Smooth muscle cell (in vitro differentiated cells): ENCODE results near the gene PTPN1. TPM values are rescaled to one million over a fixed set of nuclear protein-coding genes. Genes with fewer than 3 reads are reported as not detected.

Source experiments
- DNase-seq: peaks from one replicate; lab custom pipeline; 2025; ENCODE audit not compliant: unreplicated experiment; lab: John Stamatoyannopoulos, UW
- H2AFZ ChIP-seq: fragments of 200-600 bp; sonication (generic); 2 replicates; pipeline ENCODE4 v1.6.0; 2016; ENCODE audit warnings: antibody characterized with exemption, low read depth, mild to moderate bottlenecking
- H3F3A ChIP-seq: fragments of 200-600 bp; sonication (generic); 2 replicates; pipeline ENCODE4 v1.6.0; 2017; ENCODE audit warnings: antibody characterized with exemption, low read depth
- H3K27ac ChIP-seq: fragments of 200-600 bp; sonication (generic); 2 replicates; pipeline ENCODE4 v1.5.1; 2016; ENCODE audit warnings: low read depth, mild to moderate bottlenecking
- H3K27me3 ChIP-seq: fragments of 200-600 bp; sonication (generic); 2 replicates; pipeline ENCODE4 v1.6.1; 2016; ENCODE audit warnings: low read depth, mild to moderate bottlenecking
- H3K36me3 ChIP-seq: fragments of 200-600 bp; sonication (generic); 2 replicates; pipeline ENCODE4 v1.5.1; 2016; ENCODE audit warnings: low read depth
- H3K4me1 ChIP-seq: fragments of 200-600 bp; sonication (generic); 2 replicates; pipeline ENCODE4 v1.5.1; 2016; ENCODE audit warnings: low read depth
- H3K4me2 ChIP-seq: fragments of 200-600 bp; sonication (generic); 2 replicates; pipeline ENCODE4 v1.6.0; 2016; ENCODE audit warnings: mild to moderate bottlenecking
- H3K4me3 ChIP-seq: fragments of 200-600 bp; sonication (generic); 2 replicates; pipeline ENCODE4 v1.5.1; 2016; ENCODE audit warnings: mild to moderate bottlenecking
- H3K79me2 ChIP-seq: fragments of 200-600 bp; sonication (generic); 2 replicates; pipeline ENCODE4 v1.6.0; 2016; ENCODE audit warnings: low read depth, mild to moderate bottlenecking
- H3K9ac ChIP-seq: fragments of 200-600 bp; sonication (generic); 2 replicates; pipeline ENCODE4 v1.6.0; 2016; ENCODE audit warnings: low read depth
- H3K9me3 ChIP-seq: fragments of 200-600 bp; sonication (generic); replicated peaks from 2 replicates; pipeline ENCODE4 v1.5.1; 2016; ENCODE audit warnings: low read depth
- H4K20me1 ChIP-seq: fragments of 200-600 bp; sonication (generic); 2 replicates; pipeline ENCODE4 v1.6.0; 2016; ENCODE audit warnings: low read depth
- WGBS: methylation state at CpG from one replicate; pipeline ENCODE4 v1.1.7; 2016; ENCODE audit warnings: low lambda C conversion rate; 5-methylcytosine and 5-hydroxymethylcytosine counted together
- polyA plus RNA-seq: library from polyadenylated mRNA; unstranded; fragments of >200 nt; fragmentation: Nextera tagmentation; extraction: Ambion mirVana; gene quantifications from 2 replicates; pipeline ENCODE4 v1.2.1, GENCODE V29; 2016
- total RNA-seq: library from RNA; depleted of rRNA; stranded (reverse); fragments of >200 nt; gene quantifications from 2 replicates; pipeline ENCODE4 v1.2.3, GENCODE V29; 2014
- TF ChIP-seq, protein P1 (sequence below): fragments of 200-600 bp; sonication (generic); IDR thresholded peaks from 2 replicates; pipeline ENCODE4 v1.5.1; 2017; ENCODE audit warnings: borderline replicate concordance, mild to moderate bottlenecking, antibody characterized with exemption; ENCODE audit not compliant: insufficient read depth, poor library complexity, severe bottlenecking

The PTPN1 gene
- total and polyA plus RNA-seq, 2 experiments from 2014 or later = 16.1 to 28.9 TPM

DNA sequence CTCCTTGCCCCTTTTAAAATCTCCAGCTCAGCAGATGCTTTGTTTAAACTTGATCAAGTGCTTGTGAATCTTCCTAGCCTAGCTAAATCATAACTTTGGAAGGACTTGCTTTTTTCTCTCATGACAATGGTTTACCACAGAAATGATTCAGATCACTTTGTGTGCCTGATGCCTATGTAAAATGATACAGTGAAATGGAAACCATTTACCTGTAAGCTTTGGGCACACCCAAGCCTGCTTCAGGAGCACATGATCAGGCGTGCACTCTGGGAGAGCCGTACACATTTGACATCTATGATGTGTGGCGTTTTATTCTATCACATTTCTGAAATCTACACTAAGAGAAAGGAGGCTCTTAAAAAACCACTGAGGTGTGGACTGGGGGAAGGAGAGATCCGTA, 41.1 kb downstream of the PTPN1 start:
- no peak overlapping the region for H3K4me3 ChIP-seq
- no peaks in the 10 kb centered on the region for H3K9me3 ChIP-seq
- no peak overlapping the region for H2AFZ ChIP-seq
- H3K27ac ChIP-seq = peak overlapping the region; percentile 2
- H4K20me1 ChIP-seq = peaks cover 97% of the 10 kb centered on the region
- no peak overlapping the region for H3K4me2 ChIP-seq
- no peak overlapping the region for H3K9ac ChIP-seq
- H3K4me1 ChIP-seq = no peaks in the 10 kb centered on the region
- H3K36me3 ChIP-seq = no peaks in the 10 kb centered on the region
- H3K79me2 ChIP-seq = peaks cover 93% of the 10 kb centered on the region
- 89% methylated on average over 4 of the region's 4 CpGs for WGBS
- no peaks in the 10 kb centered on the region for H3F3A ChIP-seq
- no peaks in the 10 kb centered on the region for H3K27me3 ChIP-seq
- no peak for DNase-seq
- TF ChIP-seq, protein P1, sequence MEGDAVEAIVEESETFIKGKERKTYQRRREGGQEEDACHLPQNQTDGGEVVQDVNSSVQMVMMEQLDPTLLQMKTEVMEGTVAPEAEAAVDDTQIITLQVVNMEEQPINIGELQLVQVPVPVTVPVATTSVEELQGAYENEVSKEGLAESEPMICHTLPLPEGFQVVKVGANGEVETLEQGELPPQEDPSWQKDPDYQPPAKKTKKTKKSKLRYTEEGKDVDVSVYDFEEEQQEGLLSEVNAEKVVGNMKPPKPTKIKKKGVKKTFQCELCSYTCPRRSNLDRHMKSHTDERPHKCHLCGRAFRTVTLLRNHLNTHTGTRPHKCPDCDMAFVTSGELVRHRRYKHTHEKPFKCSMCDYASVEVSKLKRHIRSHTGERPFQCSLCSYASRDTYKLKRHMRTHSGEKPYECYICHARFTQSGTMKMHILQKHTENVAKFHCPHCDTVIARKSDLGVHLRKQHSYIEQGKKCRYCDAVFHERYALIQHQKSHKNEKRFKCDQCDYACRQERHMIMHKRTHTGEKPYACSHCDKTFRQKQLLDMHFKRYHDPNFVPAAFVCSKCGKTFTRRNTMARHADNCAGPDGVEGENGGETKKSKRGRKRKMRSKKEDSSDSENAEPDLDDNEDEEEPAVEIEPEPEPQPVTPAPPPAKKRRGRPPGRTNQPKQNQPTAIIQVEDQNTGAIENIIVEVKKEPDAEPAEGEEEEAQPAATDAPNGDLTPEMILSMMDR = no peak

DNA sequence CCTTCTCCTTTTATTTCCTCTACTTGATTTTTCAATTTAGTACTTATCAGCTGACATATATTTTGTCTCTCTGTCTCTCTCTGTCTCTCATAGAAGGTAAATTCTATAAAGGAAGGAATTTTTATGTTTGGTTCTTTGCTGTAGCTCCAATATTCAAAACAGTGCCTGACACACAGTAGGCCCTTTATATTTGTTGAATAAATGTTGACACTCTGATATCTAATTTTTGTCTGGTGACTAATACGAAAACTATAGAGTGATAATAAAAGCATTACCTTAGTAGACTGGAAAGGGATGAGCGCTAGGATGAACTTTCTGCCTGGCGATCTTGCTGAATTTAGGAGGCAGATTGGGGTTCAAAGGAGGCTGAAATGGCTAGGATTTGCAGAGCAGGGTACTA, 42.8 kb downstream of the PTPN1 start:
- TF ChIP-seq, protein P1 = no peak
- no peaks in the 10 kb centered on the region for H3K27me3 ChIP-seq
- no peak overlapping the region for H3K4me2 ChIP-seq
- no peak overlapping the region for H3K9ac ChIP-seq
- no peaks in the 10 kb centered on the region for H3K36me3 ChIP-seq
- H4K20me1 ChIP-seq = peaks cover 82% of the 10 kb centered on the region
- WGBS = 100% methylated on average over 3 of the region's 3 CpGs
- H3K79me2 ChIP-seq = peaks cover 93% of the 10 kb centered on the region
- no peaks in the 10 kb centered on the region for H3K4me1 ChIP-seq
- H3K9me3 ChIP-seq = no peaks in the 10 kb centered on the region
- no peaks in the 10 kb centered on the region for H3F3A ChIP-seq
- no peak for DNase-seq
- no peak overlapping the region for H3K27ac ChIP-seq
- H2AFZ ChIP-seq = no peak overlapping the region
- no peak overlapping the region for H3K4me3 ChIP-seq

DNA sequence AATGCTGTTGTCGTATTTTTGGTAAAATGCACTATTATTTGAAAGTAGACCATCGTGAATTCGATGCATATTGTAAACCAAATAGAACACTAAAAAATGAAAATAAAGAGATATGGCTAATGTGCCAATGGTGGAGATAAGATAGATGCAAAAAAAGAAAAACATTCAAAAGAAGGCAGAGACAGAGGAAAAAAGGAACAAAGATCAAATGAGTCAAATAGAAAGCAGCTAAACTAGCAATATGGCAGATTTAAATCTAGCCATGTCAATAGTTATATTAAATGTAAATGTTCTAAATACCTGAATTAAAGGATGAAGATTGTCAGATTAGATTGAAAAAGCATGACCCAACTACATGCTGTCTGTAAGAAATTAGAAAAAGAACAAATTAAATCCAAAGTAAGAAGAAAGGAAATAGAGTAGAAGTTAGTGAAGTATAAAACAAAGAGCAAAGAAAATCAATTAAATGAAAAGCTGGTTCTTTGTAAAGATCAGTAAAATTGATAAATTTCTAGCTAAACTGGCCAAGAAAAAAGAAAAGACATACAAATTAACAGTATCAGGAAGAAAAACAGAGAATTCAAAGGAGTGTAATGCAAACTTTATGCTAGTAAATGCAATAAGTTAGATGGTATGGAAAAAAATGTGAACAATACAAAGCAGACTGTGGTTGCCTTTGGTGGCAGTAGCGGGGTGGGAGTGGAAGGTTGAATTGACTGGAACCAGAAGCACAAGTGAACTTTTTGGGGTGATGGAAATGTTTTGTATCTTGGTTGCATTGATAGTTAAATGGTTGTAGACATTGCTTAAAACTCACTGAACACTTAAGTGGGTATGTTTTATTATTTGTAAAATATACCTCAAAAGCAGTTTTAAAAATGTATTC, 44.8 kb downstream of the PTPN1 start:
- Histone ChIP-seq H4K20me1 (peaks cover 68% of the 10 kb centered on the region), H3K4me3 (no peak overlapping the region), H3K27me3 (no peaks in the 10 kb centered on the region), H2AFZ (no peak overlapping the region), H3K4me2 (no peak overlapping the region), H3K36me3 (no peaks in the 10 kb centered on the region), H3F3A (peaks cover 3% of the 10 kb centered on the region), H3K9me3 (no peaks in the 10 kb centered on the region), H3K9ac (no peak overlapping the region), H3K79me2 (peaks cover 89% of the 10 kb centered on the region), H3K27ac (no peak overlapping the region), H3K4me1 (peaks cover 3% of the 10 kb centered on the region)
- TF ChIP-seq, protein P1 = no peak
- DNase-seq = no peak
- WGBS = 98% methylated on average over 4 of the region's 4 CpGs
